Measurements from ENCODE around the gene MTCH1. TPM values are rescaled to one million over a fixed set of nuclear protein-coding genes. Genes with fewer than 3 reads are reported as not detected.
"Not testable (repeated sequence)": the region's sequence is repeated elsewhere in the genome, so short reads cannot be mapped to it uniquely, and the experiment has no call there.

MTCH1 gene
- total and polyA plus RNA-seq, 2 donors from 2014 or later, result 194 to 202 TPM

DNA sequence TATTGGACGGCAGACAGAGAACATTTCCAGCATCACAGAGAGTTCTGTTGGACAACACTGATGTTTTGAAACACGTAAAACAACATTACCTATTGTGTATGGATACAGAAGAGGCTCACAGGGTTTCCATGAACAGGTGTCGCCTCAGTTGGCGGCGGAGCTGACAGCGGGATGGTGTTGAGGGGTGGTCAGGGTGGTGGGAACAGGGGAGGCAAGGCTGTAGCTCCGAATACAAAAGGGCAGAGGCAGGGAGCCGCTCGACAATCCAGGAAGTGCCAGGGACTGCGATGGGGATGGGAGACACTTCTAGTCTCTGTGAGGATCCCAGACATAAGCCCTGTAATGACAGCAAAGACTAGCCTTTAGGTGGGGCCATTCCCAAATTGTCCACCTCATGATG, 46.0 kb downstream of the MTCH1 start:
- no peaks in the 10 kb centered on the region for H3K4me1 ChIP-seq (ENCODE audit: control insufficient read depth in 2 of 3, insufficient read depth in 2 of 3, low read depth in 1 of 3, low read length in 3 of 3)
- H3K9ac ChIP-seq (ENCODE audit: low read length in 3 of 3), result no peak overlapping the region
- DNase-seq, result no peak
- H3K9me3 ChIP-seq (ENCODE audit: control insufficient read depth in 2 of 3, insufficient read depth in 1 of 3, low read length in 3 of 3), result no peaks in the 10 kb centered on the region
- no peak overlapping the region for H3K4me3 ChIP-seq (ENCODE audit: low read length in 3 of 3)
- no peaks in the 10 kb centered on the region for H3K36me3 ChIP-seq (ENCODE audit: control insufficient read depth in 2 of 3, insufficient read depth in 3 of 3, low read length in 3 of 3)
- intact Hi-C loops (cut with DNase I), result no loop called here
- no peaks in the 10 kb centered on the region for H3K27me3 ChIP-seq (ENCODE audit: control insufficient read depth, insufficient read depth, low read length)
- no peak overlapping the region for H3K27ac ChIP-seq (ENCODE audit: low read depth in 2 of 2, low read length in 2 of 2)
- TF ChIP-seq, protein P1, sequence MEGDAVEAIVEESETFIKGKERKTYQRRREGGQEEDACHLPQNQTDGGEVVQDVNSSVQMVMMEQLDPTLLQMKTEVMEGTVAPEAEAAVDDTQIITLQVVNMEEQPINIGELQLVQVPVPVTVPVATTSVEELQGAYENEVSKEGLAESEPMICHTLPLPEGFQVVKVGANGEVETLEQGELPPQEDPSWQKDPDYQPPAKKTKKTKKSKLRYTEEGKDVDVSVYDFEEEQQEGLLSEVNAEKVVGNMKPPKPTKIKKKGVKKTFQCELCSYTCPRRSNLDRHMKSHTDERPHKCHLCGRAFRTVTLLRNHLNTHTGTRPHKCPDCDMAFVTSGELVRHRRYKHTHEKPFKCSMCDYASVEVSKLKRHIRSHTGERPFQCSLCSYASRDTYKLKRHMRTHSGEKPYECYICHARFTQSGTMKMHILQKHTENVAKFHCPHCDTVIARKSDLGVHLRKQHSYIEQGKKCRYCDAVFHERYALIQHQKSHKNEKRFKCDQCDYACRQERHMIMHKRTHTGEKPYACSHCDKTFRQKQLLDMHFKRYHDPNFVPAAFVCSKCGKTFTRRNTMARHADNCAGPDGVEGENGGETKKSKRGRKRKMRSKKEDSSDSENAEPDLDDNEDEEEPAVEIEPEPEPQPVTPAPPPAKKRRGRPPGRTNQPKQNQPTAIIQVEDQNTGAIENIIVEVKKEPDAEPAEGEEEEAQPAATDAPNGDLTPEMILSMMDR (IDR thresholded peaks at IDR 0.05; ENCODE audit: borderline replicate concordance, extremely low read depth, insufficient read depth), result no peak
- no peak for FAIRE-seq

DNA sequence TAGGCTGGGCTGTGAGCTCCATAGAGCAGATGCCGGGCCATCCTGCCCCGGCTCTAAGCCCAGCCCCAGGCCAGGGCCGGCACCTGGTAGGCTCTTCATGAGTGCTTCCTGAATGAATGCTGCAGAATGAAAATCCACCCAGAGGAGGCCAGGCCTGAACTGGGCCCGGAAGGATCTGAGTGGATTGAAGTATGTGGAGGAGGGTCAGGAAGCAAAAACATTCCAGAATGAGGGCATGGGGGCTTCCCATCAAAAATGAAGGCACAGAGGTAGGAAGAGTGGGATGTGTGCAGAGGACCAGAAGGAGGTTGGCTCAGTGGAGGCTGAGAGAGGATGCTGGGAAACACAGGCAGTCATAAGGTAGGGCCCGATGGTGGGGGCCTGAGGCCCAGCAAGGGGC, 47.0 kb downstream of the MTCH1 start:
- H3K9me3 ChIP-seq (ENCODE audit: control insufficient read depth in 2 of 3, insufficient read depth in 1 of 3, low read length in 3 of 3); intact Hi-C loops (cut with DNase I); H3K4me1 ChIP-seq (ENCODE audit: control insufficient read depth in 2 of 3, insufficient read depth in 2 of 3, low read depth in 1 of 3, low read length in 3 of 3); DNase-seq; FAIRE-seq; H3K4me3 ChIP-seq (ENCODE audit: low read length in 3 of 3); H3K27ac ChIP-seq (ENCODE audit: low read depth in 2 of 2, low read length in 2 of 2); H3K36me3 ChIP-seq (ENCODE audit: control insufficient read depth in 2 of 3, insufficient read depth in 3 of 3, low read length in 3 of 3); H3K9ac ChIP-seq (ENCODE audit: low read length in 3 of 3); H3K27me3 ChIP-seq (ENCODE audit: control insufficient read depth, insufficient read depth, low read length): not testable (repeated sequence)

DNA sequence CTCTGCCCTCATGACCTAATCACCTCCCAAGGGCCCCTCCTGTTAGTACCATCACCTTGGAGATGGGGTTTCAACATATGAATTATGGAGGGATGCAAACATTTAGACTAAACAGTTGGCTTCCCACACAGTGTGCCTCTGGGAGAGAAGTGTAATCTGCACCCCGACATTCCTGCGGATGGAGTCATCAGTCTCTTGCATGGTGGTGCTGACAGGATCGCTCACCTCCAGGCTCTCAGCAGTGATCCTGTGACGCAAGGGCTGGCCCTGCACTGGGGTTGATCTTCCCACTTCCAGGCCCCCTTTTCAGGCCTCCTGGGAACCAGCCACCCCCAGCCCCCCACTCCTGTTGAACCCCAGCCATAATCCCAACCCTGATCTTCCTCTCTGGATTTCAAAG, 47.5 kb downstream of the MTCH1 start:
- Histone ChIP-seq H3K4me1 (ENCODE audit: control insufficient read depth in 2 of 3, insufficient read depth in 2 of 3, low read depth in 1 of 3, low read length in 3 of 3) (no peaks in the 10 kb centered on the region), H3K27me3 (ENCODE audit: control insufficient read depth, insufficient read depth, low read length) (no peaks in the 10 kb centered on the region), H3K27ac (ENCODE audit: low read depth in 2 of 2, low read length in 2 of 2) (no peak overlapping the region), H3K36me3 (ENCODE audit: control insufficient read depth in 2 of 3, insufficient read depth in 3 of 3, low read length in 3 of 3) (no peaks in the 10 kb centered on the region), H3K4me3 (ENCODE audit: low read length in 3 of 3) (no peak overlapping the region), H3K9ac (ENCODE audit: low read length in 3 of 3) (no peak overlapping the region), H3K9me3 (ENCODE audit: control insufficient read depth in 2 of 3, insufficient read depth in 1 of 3, low read length in 3 of 3) (no peaks in the 10 kb centered on the region)
- DNase-seq, result no peak
- FAIRE-seq, result no peak
- intact Hi-C loops (cut with DNase I), result no loop called here
- TF ChIP-seq, protein P1 (IDR thresholded peaks at IDR 0.05; ENCODE audit: borderline replicate concordance, extremely low read depth, insufficient read depth), result no peak

DNA sequence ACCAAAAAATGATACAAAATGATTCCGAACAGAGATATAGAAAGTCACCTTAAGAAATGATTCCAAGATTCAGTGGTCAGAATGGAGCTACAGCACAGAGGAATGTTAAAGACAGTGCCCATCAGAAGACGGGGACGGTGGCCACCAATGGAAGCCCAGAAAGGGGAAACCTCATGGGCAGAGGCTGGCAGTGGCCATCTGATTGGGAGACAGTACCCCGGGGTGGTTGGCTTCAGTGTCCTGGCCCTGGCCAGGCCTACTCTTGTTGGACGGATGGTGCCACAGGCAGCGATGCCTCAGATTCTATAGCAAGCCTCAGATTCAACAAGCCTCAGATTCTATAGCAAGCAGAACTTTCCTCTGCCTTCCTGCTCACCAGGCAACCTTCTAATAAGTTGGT, 48.1 kb downstream of the MTCH1 start:
- Histone ChIP-seq H3K27me3 (ENCODE audit: control insufficient read depth, insufficient read depth, low read length) (no peaks in the 10 kb centered on the region), H3K4me3 (ENCODE audit: low read length in 3 of 3) (no peak overlapping the region), H3K9ac (ENCODE audit: low read length in 3 of 3) (no peak overlapping the region), H3K9me3 (ENCODE audit: control insufficient read depth in 2 of 3, insufficient read depth in 1 of 3, low read length in 3 of 3) (no peaks in the 10 kb centered on the region), H3K4me1 (ENCODE audit: control insufficient read depth in 2 of 3, insufficient read depth in 2 of 3, low read depth in 1 of 3, low read length in 3 of 3) (no peaks in the 10 kb centered on the region), H3K36me3 (ENCODE audit: control insufficient read depth in 2 of 3, insufficient read depth in 3 of 3, low read length in 3 of 3) (no peaks in the 10 kb centered on the region), H3K27ac (ENCODE audit: low read depth in 2 of 2, low read length in 2 of 2) (no peak overlapping the region)
- intact Hi-C loops (cut with DNase I), result no loop called here
- TF ChIP-seq, protein P1 (IDR thresholded peaks at IDR 0.05; ENCODE audit: borderline replicate concordance, extremely low read depth, insufficient read depth), result no peak
- DNase-seq, result no peak
- no peak for FAIRE-seq
